ENCODE measurements around the gene PTBP3. TPM values are rescaled to one million over a fixed set of nuclear protein-coding genes. Genes with fewer than 3 reads are reported as not detected.

Gene PTBP3
- polyA plus RNA-seq, 3 donors: 33.6 to 68.3 (median 51.4) TPM

DNA sequence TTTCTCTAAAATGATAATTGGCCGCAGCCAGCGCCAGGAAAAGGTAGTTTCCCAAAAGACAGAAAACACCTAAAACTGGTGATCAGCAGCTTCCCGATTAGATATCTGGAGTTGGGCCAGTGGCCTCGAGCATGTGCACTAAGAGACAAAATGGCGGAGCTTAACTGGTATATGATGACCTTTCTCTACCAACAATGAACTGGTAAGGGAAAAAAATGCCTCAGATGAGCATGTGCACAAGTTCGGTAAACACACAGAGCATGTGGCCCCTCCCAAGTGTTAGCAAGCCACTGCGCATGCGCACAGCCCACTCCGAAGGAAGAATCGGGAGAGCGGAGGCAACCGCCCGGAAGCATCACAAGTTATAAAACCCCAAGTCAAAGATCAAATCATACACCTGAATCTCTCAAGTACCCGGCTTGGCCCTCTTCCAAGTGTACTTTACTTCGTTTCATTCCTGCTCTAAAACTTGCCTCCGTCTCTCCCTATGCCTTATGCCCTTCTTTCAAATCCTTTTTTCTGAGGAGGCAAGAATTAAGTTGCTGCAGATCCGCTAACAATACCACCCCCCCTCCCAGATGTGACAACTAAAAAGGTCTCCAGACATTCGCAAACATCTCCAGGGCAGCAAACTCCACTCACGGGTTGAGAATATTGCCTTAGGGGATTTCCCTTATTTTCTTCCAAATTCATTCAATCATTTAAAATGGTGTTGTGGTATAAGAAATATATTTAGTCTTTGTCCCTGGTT is 15.0 kb upstream of the PTBP3 start:
- H3K4me1 Mint-ChIP-seq: peaks cover 12% of the 10 kb centered on the region
- DNase-seq: peak; percentile 29 to 63 (median 59)
- peak overlapping the region; percentile 82 to 86 for H3K4me3 Mint-ChIP-seq
- Histone ChIP-seq H2AFZ (ENCODE audit: insufficient read depth, low read depth, low read length, poor library complexity, severe bottlenecking) (peak overlapping the region; percentile 80), H3K9ac (ENCODE audit: insufficient read depth, low read length, poor library complexity, severe bottlenecking) (peak overlapping the region; percentile 35), H3K4me1 (ENCODE audit: control insufficient read depth in 1 of 2, insufficient read depth in 2 of 2, low read length in 2 of 2) (peaks cover 3 to 10% of the 10 kb centered on the region in 2 donors), H3K4me2 (replicated peaks; ENCODE audit: extremely low read depth, low read length, poor library complexity, severe bottlenecking) (peak overlapping the region; percentile 87), H3K79me2 (ENCODE audit: insufficient read depth, low read length) (no peaks in the 10 kb centered on the region), H3K4me3 (replicated peaks in 1 of 3; ENCODE audit: low read depth in 2 of 3, low read length in 3 of 3) (peak overlapping the region; percentile 43 to 94 (median 78)), H3K36me3 (replicated peaks in 1 of 2; ENCODE audit: control insufficient read depth in 1 of 2, insufficient read depth in 2 of 2, low read length in 2 of 2) (no peaks in the 10 kb centered on the region), H3K9me3 (replicated peaks in 1 of 2; ENCODE audit: control insufficient read depth in 1 of 2, insufficient read depth in 1 of 2, low read length in 2 of 2) (peaks cover 0 to 13% of the 10 kb centered on the region in 2 donors), H3K27me3 (ENCODE audit: control insufficient read depth in 2 of 2, insufficient read depth in 2 of 2, low read length in 2 of 2) (no peaks in the 10 kb centered on the region), H3K27ac (ENCODE audit: low read depth in 1 of 2, low read length in 2 of 2) (no peak overlapping the region), H4K20me1 (ENCODE audit: insufficient read depth, low read length) (no peaks in the 10 kb centered on the region)
- intact Hi-C loops (cut with micrococcal nuclease): no loop called here
- no peaks in the 10 kb centered on the region for H3K36me3 Mint-ChIP-seq
- TF ChIP-seq, protein P1, sequence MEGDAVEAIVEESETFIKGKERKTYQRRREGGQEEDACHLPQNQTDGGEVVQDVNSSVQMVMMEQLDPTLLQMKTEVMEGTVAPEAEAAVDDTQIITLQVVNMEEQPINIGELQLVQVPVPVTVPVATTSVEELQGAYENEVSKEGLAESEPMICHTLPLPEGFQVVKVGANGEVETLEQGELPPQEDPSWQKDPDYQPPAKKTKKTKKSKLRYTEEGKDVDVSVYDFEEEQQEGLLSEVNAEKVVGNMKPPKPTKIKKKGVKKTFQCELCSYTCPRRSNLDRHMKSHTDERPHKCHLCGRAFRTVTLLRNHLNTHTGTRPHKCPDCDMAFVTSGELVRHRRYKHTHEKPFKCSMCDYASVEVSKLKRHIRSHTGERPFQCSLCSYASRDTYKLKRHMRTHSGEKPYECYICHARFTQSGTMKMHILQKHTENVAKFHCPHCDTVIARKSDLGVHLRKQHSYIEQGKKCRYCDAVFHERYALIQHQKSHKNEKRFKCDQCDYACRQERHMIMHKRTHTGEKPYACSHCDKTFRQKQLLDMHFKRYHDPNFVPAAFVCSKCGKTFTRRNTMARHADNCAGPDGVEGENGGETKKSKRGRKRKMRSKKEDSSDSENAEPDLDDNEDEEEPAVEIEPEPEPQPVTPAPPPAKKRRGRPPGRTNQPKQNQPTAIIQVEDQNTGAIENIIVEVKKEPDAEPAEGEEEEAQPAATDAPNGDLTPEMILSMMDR (IDR thresholded peaks at IDR 0.05): no peak
- H3K27me3 Mint-ChIP-seq (ENCODE audit: low read depth in 3 of 3): peaks cover 0 to 9% (median 4%) of the 10 kb centered on the region in 3 donors
- H3K27ac Mint-ChIP-seq: peak overlapping the region in 5 of 7 donors; percentile 6 to 68 (median 51)
- WGBS (ENCODE audit: insufficient coverage): 19% methylated on average over 11 of the region's 19 CpGs
- H3K9me3 Mint-ChIP-seq: peaks cover 5 to 16% (median 10%) of the 10 kb centered on the region in 7 donors

DNA sequence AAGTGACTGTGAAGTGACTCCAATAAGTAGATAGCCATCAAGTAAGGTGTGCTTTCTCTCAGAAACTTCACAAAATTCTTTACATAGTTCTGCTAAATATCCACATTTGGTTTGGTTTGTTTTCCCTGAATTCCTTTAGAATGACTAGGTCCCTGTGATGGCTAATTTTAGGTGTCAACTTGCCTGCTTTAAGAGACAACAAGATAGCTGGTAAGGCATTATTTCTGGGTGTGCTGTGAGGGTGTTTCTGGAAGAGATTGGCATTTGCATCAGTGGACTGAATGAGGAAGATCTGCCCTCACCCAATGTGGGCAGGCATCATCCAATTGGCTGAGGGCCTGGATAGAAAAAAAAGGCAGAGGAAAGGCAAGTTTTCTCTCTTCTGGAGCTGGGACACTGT is 8.3 kb upstream of the PTBP3 start:
- Histone ChIP-seq H3K4me2 (replicated peaks; ENCODE audit: extremely low read depth, low read length, poor library complexity, severe bottlenecking) (no peak overlapping the region), H3K4me3 (replicated peaks in 1 of 3; ENCODE audit: low read depth in 2 of 3, low read length in 3 of 3) (no peak overlapping the region), H3K36me3 (replicated peaks in 1 of 2; ENCODE audit: control insufficient read depth in 1 of 2, insufficient read depth in 2 of 2, low read length in 2 of 2) (no peaks in the 10 kb centered on the region), H3K27ac (ENCODE audit: low read depth in 1 of 2, low read length in 2 of 2) (no peak overlapping the region), H3K4me1 (ENCODE audit: control insufficient read depth in 1 of 2, insufficient read depth in 2 of 2, low read length in 2 of 2) (no peaks in the 10 kb centered on the region), H2AFZ (ENCODE audit: insufficient read depth, low read depth, low read length, poor library complexity, severe bottlenecking) (peak overlapping the region; percentile 13), H3K79me2 (ENCODE audit: insufficient read depth, low read length) (no peaks in the 10 kb centered on the region), H4K20me1 (ENCODE audit: insufficient read depth, low read length) (no peaks in the 10 kb centered on the region), H3K9ac (ENCODE audit: insufficient read depth, low read length, poor library complexity, severe bottlenecking) (no peak overlapping the region), H3K27me3 (ENCODE audit: control insufficient read depth in 2 of 2, insufficient read depth in 2 of 2, low read length in 2 of 2) (no peaks in the 10 kb centered on the region), H3K9me3 (replicated peaks in 1 of 2; ENCODE audit: control insufficient read depth in 1 of 2, insufficient read depth in 1 of 2, low read length in 2 of 2) (peaks cover 0 to 13% of the 10 kb centered on the region in 2 donors)
- no peak for DNase-seq
- Mint-ChIP-seq H3K27ac (no peak overlapping the region), H3K4me3 (no peak overlapping the region), H3K9me3 (peaks cover 0 to 14% (median 10%) of the 10 kb centered on the region in 7 donors), H3K27me3 (ENCODE audit: low read depth in 3 of 3) (peaks cover 1 to 5% (median 1%) of the 10 kb centered on the region in 3 donors), H3K4me1 (peaks cover 2% of the 10 kb centered on the region), H3K36me3 (no peaks in the 10 kb centered on the region)
- TF ChIP-seq, protein P1 (IDR thresholded peaks at IDR 0.05): no peak
- intact Hi-C loops (cut with micrococcal nuclease): no loop called here

All from CD14-positive monocyte (primary cell).